GM21381 (cell line): ENCODE data around the gene RPL19.

Source experiments
- ATAC-seq: cut with Tn5 transposase; IDR thresholded peaks from one replicate; pipeline ENCODE4 v1.9.1; 2021; ENCODE audit warnings: mild to moderate bottlenecking, moderate library complexity; ENCODE audit not compliant: unreplicated experiment

Gene RPL19

DNA sequence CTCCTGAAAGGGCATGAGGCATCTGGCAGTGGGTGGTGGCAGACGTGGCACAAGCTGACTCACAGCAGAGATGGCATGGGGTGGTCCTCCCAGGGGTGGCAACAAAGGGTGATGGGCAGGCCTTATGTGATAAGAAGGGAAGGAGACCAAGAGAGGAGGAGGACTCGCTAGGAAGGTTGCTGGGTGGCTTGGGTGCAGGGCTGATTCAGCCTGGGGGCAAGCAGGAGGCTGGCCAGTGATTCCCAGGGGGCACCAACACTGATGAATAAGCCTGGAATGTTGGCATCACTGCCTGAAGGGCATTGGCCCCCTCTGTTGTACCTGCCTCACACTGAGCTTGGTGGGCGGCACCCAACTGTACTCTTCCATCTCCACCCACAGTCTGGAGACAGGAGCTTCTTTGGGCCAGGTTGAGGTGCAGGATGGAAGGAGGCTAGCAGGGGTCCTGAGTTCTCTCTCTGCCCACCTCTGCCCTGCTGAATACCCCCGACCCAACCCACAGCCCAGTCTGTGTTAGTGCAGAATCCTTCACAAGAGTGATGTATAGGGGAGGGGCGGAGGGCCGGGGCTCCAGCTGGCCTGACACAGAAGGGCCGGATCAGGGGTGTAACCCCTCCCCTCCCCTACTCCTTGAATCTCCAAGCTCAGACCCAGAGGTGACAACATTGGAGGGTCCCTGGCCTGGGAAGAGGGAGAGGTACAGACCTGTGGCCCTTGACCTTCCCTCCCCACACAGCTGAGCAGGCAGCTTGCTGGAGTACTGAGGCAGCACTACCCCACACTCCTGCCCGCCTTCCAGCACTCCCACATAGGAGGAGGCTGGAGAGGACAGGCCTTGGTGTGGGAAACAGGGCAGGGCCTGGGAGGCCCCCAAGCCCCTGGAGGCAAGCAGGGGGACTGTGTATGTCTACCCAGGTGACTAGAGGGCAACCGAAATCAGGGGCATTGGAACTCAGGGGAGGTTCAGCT is 23.1 kb downstream of the RPL19 start:
- no peak for ATAC-seq

DNA sequence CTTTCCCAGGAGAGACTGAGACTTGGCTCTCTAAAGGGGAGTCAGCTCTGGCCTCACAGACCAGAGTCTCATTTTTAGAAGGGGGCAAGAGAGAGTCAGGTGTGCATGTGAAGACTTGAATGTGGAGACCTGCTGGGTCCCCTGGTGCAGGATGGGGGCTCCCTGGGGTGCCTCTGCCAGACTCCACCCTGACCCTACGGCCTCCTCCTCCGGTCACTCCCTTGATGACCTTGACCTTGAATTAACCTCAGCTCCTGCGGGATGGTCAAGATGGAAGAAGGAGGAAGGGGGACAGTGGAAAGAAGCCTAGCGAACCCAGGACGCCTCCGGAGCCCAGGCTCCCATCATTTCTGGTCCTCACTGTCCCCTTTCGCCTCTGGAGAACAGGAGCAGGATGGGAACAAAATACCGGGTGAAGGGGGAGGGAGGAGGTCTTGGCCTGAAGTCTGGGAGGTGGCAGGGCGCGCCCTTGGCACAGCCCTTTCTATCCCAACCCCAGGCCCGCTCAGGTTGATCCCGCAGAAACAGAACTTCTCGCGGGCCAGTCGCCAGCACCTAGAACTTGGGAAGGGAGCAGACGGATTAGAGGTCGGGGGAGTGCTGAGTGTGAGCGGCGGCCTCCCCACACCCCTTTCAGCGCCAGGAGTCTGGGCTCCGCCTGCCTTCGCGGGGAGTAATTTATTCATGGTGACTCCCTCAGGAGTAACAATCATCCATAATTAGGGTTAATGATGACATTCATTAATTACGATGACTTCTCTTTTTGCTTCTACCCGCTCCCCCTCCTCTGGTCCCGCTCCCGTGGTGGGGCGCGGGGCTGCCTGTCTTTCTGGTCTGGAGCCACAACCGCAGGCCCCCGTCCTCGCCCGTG is 24.1 kb downstream of the RPL19 start:
- no peak for ATAC-seq

GRCh38 chr17:39224778-39225307 is 24.8 kb downstream of the RPL19 start:
- ATAC-seq = no peak

- ATAC-seq = no peak
These were observed 25.4 kb downstream of the RPL19 start, which contains the start of gene STAC2 for GRCh38 chr17:39225308-39225958. TSS of gene STAC2 (minus strand) at chr17:39225945. CDS start at chr17:39225502, 443 bp downstream.

DNA sequence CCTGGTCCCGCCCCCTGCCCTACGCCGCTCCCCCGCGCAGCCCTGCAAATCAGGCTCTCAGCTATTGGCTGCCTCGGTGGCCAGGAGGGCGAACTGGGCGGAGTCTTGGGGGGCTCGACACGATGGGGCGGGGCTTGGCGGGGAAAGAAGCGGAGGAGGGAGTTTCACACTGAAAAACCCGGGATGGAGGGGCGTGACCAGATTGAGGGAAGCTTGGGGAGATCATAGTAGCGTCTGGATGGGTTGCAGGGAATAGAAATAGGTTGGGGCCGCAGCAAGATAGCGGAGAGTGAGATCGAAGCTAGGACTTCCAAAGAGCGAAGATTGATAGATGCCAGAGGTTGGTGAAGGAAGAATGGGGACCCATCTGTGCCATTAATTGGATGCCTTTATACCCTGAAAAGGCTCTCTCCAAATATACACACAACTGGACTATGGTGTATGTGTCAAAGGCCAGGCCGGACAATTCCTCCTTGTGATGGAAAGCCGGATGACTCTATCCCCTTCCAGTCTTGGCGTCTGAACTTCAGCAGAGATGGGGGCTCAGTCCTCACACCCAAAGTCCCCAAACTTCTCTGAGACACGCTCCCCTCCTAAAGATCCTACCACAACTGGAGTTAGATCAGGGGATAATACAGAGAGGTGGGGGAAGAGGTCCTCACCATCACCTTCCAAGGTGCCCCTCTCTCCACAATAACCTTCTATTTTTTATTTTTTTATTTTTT is 26.0 kb downstream of the RPL19 start:
- no peak for ATAC-seq

DNA sequence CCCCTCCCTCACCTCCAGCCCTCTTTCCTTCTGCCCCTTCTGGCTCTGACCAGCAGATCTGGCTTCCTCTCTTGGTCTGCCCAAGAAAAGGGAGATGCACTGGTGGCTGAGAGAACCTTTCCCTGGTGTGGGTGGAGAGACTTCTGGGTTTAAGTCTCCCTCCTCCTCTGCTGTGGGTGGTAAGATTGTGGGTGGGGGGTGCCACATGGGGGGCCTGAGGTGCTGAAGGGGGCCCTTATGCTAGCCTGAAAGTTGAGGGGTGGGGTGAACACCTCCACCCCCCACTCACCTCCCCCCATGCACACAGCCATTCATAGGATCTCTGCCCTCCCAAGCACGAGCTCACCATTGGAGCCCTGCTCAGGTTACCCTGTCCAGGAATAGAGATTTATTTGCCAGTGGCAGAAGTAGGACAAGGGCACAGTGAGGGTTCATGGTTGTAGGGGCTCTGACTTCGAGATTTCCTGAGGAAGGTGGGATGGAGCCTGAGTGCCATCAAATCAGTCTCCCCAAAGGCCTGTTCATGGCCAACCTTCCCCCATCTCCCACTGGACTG is 27.4 kb downstream of the RPL19 start:
- no peak for ATAC-seq

- no peak for ATAC-seq
These were observed 29.3 kb downstream of the RPL19 start for GRCh38 chr17:39229274-39229913.

- no peak for ATAC-seq
These were observed 30.3 kb downstream of the RPL19 start for GRCh38 chr17:39230361-39230760.

- ATAC-seq = no peak
These were observed 31.0 kb downstream of the RPL19 start for GRCh38 chr17:39231091-39231561.

- ATAC-seq = no peak
These were observed 31.8 kb downstream of the RPL19 start for GRCh38 chr17:39231591-39232551.

DNA sequence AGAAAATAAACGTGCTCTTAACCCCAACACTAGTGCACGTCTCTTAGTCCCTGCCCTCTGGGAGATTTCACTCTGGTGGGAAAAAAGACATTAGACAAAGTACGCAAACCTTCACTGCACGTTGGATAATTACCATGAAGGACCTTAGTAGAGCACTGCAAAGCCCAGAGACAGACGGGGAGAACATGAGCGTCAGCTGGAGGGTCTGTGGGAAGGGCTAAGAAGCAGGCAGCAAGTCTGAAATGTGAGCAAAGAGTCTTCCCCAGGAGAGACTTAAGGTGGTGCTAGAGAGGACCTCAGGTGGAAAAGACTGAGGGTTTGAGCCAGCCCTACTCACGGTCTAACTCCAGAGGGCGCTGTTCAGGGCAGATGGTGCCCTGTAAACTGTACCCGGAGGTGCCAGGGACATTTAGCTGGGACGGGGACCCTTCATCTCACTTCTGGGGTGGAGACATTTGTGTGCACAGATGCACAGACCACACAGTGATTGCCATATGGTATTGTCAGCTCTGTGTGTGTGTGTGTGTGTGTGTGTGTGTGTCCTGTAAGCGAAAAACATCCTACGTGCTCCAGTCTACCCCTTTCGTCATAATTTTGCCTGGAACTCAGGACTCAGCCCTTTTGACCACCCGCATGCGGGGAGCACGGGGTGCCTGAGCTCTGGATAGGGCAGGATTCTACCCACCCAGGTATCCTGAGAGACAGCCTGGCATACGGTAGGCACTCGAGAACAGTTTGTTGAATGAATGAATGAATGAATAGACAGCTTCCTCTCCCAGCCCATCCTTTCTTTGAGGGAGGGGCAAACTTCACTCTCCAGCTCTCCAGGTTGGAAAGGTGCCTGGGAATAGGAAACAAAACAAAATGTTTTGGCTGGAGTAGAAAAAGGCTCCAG is 35.7 kb downstream of the RPL19 start:
- ATAC-seq = no peak

- ATAC-seq = no peak
These were observed 36.4 kb downstream of the RPL19 start for GRCh38 chr17:39236450-39236927.

GRCh38 chr17:39236981-39237441 is 36.9 kb downstream of the RPL19 start:
- no peak for ATAC-seq

- no peak for ATAC-seq
These were observed 37.5 kb downstream of the RPL19 start for GRCh38 chr17:39237586-39237985.

- no peak for ATAC-seq
These were observed 38.4 kb downstream of the RPL19 start for GRCh38 chr17:39238311-39238972.

DNA sequence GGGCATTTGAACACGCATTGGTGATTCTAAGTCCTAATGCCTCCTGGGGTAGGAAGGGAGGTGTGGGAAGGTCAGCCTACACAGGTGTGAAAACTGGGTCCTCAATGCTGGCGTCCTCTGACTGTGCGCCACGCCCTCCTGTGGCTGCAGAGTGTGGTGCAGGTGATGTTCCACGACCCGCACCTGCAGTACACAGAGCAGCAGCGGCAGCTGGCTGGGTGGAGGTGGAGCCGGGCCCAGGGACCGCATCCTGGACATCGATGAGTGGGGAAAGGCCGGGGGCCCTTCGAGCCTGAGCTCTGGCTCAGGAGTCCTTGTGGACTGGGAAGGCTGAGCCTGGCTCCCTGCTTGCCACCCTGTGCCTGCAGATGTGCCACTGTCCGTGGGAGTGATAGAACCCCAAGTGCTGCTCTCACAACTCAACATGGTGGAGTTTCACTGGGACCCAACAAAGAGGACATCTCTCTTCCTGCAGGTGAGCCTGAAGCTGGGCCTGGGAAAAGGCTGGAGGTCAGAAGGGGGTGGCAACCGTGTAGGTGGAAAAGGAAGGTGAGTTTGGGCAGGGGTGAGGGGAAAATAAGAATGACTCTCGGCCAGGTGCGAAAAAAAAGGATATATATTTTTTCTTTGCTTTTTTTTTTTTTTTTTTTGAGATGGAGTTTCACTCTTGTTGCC is 39.7 kb downstream of the RPL19 start:
- no peak for ATAC-seq
